Measurements from ENCODE around the gene CEP20.

GRCh38 chr16:15924996-15925395 lies 36.6 kb upstream of the CEP20 start:
- TF ChIP-seq POLR2A (IDR thresholded peaks at IDR 0.05; ENCODE audit: low read depth, low read length) (no peak), POLR2AphosphoS5 (IDR thresholded peaks at IDR 0.05; ENCODE audit: low read depth, low read length) (no peak), TAF1 (IDR thresholded peaks at IDR 0.05; ENCODE audit: low read depth, low read length) (no peak)

Measured in GM12891 (cell line).